Upper lobe of left lung (tissue), 6 donors: ENCODE data around the gene CNOT11. TPM values are rescaled to one million over a fixed set of nuclear protein-coding genes. Genes with fewer than 3 reads are reported as not detected.
"Not testable (repeated sequence)": the region's sequence is repeated elsewhere in the genome, so short reads cannot be mapped to it uniquely, and the experiment has no call there.

Experiments used
- ATAC-seq, 2 donors: fragments of 200-7000 bp; cut with Tn5 transposase; one replicate each; pipeline ENCODE4 v1.9.1; 2022; ENCODE audit warnings: mild to moderate bottlenecking in 2 of 2, moderate library complexity in 2 of 2; ENCODE audit not compliant: low FRiP score in 2 of 2
- DNase-seq, 2 donors: peaks; one replicate each; pipeline ENCODE4 v3.0.0-alpha.2; 2019 to 2020
- H3K27ac ChIP-seq, 4 donors: fragments of 200-600 bp; sonication (generic); one replicate each; pipeline ENCODE4 v1.5.1; 2016 to 2019
- H3K27me3 ChIP-seq, 4 donors: fragments of 200-600 bp; sonication (generic); one replicate each; pipeline ENCODE4 v1.5.1; 2017 to 2019
- H3K36me3 ChIP-seq, 4 donors: fragments of 200-600 bp; sonication (generic); one replicate each; pipeline ENCODE4 v1.5.1; 2016 to 2019
- H3K4me1 ChIP-seq, 4 donors: fragments of 200-600 bp; sonication (generic); one replicate each; pipeline ENCODE4 v1.5.1; 2018 to 2019
- H3K4me3 ChIP-seq, 4 donors: fragments of 200-600 bp; sonication (generic); one replicate each; pipeline ENCODE4 v1.5.1; 2017 to 2019; ENCODE audit warnings: mild to moderate bottlenecking in 2 of 4, moderate library complexity in 1 of 4
- H3K9me3 ChIP-seq, 4 donors: fragments of 200-600 bp; sonication (generic); one replicate each; pipeline ENCODE4 v1.5.1; 2018 to 2019
- EP300 ChIP-seq, 4 donors: sonication (generic); formaldehyde crosslinking; IDR thresholded peaks; one replicate each; pipeline ENCODE4 v1.5.1; 2017; ENCODE audit warnings: antibody characterized with exemption in 4 of 4, control low read depth in 2 of 4
- POLR2A ChIP-seq, 4 donors: fragments of 450-650 bp; IDR thresholded peaks; one replicate each; pipeline ENCODE4 v1.5.1; 2016 to 2017; ENCODE audit warnings: antibody characterized with exemption in 4 of 4, mild to moderate bottlenecking in 2 of 4
- POLR2AphosphoS5 ChIP-seq, 2 donors: sonication (generic); formaldehyde crosslinking; IDR thresholded peaks; one replicate each; pipeline ENCODE4 v1.5.1; 2017; ENCODE audit warnings: antibody characterized with exemption in 2 of 2
- WGBS, 2 donors: methylation state at CpG; one replicate each; pipeline ENCODE4 v1.1.5; 2017 to 2018; 5-methylcytosine and 5-hydroxymethylcytosine counted together
- total RNA-seq, 6 donors: library from RNA; depleted of rRNA in 4 of 6; stranded (reverse); fragments of >200 nt in 4 of 6; gene quantifications; one replicate each; pipeline versions ENCODE4 v1.1.0 to v1.2.1, GENCODE V29; 2016 to 2021
- TF ChIP-seq, protein P1 (sequence below), 6 experiments: fragments of 450-650 bp in 4 of 6; fragments of 200-600 bp in 2 of 6; sonication (generic) in 2 of 6; IDR thresholded peaks; one replicate each; pipeline ENCODE4 v1.5.1; 2016 to 2019; ENCODE audit warnings: antibody characterized with exemption in 6 of 6
- donor health status: DM: no; HTN: no; CAD: no; lungs with moderate emphysema.
- donor health status: DM: no; HTN: yes; CAD: no; lungs with severe emphysema.

Gene CNOT11
- total RNA-seq, 6 donors from 2014 or later, result 15.9 to 49.1 (median 30.4) TPM

DNA sequence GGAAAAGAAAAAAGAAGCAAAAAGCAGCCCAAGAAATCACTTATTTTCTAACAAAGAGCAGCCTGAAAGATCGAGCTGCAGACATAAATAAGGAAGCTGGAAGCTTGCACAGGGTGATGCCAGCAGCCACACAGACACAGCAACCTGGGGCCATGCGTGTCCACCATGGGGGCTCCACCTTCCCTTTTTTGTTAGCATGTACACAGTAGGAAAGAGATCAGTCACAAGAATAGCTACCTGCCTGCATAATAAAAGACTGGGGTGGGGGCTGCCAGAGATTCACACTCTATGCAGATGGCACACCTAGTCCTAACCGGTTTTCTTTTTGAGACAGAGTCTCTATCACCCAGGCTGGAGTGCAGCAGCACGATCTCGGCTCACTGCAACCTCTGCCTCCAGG lies 2.9 kb upstream of the CNOT11 start:
- Histone ChIP-seq H3K4me3 (no peak overlapping the region), H3K4me1 (peaks cover 18 to 26% (median 24%) of the 10 kb centered on the region in 4 donors), H3K36me3 (peaks cover 0 to 5% (median 0%) of the 10 kb centered on the region in 4 donors), H3K27ac (no peak overlapping the region), H3K27me3 (no peaks in the 10 kb centered on the region), H3K9me3 (no peaks in the 10 kb centered on the region)
- 71 to 75% methylated on average over 5 of the region's 5 CpGs for WGBS, 2 donors
- ATAC-seq, result no peak
- TF ChIP-seq POLR2AphosphoS5 (IDR thresholded peaks at IDR 0.05) (no peak), POLR2A (IDR thresholded peaks at IDR 0.05) (no peak), EP300 (IDR thresholded peaks at IDR 0.05) (no peak)
- TF ChIP-seq, protein P1, sequence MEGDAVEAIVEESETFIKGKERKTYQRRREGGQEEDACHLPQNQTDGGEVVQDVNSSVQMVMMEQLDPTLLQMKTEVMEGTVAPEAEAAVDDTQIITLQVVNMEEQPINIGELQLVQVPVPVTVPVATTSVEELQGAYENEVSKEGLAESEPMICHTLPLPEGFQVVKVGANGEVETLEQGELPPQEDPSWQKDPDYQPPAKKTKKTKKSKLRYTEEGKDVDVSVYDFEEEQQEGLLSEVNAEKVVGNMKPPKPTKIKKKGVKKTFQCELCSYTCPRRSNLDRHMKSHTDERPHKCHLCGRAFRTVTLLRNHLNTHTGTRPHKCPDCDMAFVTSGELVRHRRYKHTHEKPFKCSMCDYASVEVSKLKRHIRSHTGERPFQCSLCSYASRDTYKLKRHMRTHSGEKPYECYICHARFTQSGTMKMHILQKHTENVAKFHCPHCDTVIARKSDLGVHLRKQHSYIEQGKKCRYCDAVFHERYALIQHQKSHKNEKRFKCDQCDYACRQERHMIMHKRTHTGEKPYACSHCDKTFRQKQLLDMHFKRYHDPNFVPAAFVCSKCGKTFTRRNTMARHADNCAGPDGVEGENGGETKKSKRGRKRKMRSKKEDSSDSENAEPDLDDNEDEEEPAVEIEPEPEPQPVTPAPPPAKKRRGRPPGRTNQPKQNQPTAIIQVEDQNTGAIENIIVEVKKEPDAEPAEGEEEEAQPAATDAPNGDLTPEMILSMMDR (IDR thresholded peaks at IDR 0.05), result no peak
- DNase-seq, result no peak

GRCh38 chr2:101251246-101251781 lies 1.4 kb upstream of the CNOT11 start:
- peak overlapping the region in 1 of 4 donors; percentile 91 for H3K4me3 ChIP-seq
- not testable (repeated sequence) for H3K27me3 ChIP-seq, DNase-seq, ATAC-seq, H3K36me3 ChIP-seq, H3K9me3 ChIP-seq
- H3K4me1 ChIP-seq, result peaks cover 26 to 38% (median 34%) of the 10 kb centered on the region in 4 donors
- WGBS, 2 donors, result 77 to 91% methylated on average over 10 of the region's 10 CpGs
- H3K27ac ChIP-seq, result peak overlapping the region in 2 of 4 donors; percentile 97

DNA sequence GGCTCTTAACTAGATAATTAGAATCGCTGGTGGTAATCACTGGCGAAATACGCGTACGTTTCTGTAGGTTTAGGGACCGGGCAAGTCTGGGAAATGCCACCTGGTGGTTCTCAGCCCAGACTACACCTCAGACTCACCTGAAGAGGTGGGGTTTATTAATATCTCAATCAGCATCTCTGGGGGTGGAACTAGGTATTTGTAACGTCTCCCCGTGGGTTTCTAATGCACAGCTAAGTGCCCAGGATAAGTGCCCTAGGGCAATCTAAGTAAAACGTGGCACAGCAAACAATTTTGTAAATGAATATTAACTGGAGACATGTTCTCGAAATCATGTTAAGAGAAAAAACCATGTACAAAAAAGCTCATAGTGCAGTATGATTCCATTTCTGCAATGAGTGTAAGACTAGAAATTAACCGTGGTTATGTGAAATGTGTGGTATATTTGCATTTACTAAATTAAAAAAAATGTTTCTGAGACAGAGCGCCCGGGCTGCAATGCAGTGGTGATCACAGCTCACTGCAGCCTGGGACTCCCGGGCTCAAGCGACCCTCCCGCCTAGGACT lies 760 bp upstream of the CNOT11 start:
- no peaks in the 10 kb centered on the region for H3K27me3 ChIP-seq
- peak overlapping the region; percentile 93 to 99 (median 97) for H3K27ac ChIP-seq
- peaks cover 26 to 38% (median 34%) of the 10 kb centered on the region in 4 donors for H3K4me1 ChIP-seq
- peaks cover 0 to 7% (median 0%) of the 10 kb centered on the region in 4 donors for H3K36me3 ChIP-seq
- peak overlapping the region; percentile 40 to 95 (median 84) for H3K4me3 ChIP-seq
- TF ChIP-seq, protein P1 (IDR thresholded peaks at IDR 0.05), result peak in 4 of 6 experiments; percentile 15 to 49 (median 24)
- TF ChIP-seq POLR2A (IDR thresholded peaks at IDR 0.05), result no peak
- 30 to 37% methylated on average over 16 of the region's 16 CpGs for WGBS, 2 donors
- DNase-seq (peak in 1 of 2 donors; percentile 62), ATAC-seq (peak; percentile 69 to 75)
- H3K9me3 ChIP-seq, result no peaks in the 10 kb centered on the region

- Histone ChIP-seq H3K9me3 (no peaks in the 10 kb centered on the region), H3K36me3 (peaks cover 0 to 12% (median 0%) of the 10 kb centered on the region in 4 donors), H3K4me1 (peaks cover 26 to 38% (median 34%) of the 10 kb centered on the region in 4 donors), H3K4me3 (peak overlapping the region; percentile 77 to 95 (median 85)), H3K27ac (peak overlapping the region; percentile 93 to 99 (median 97)), H3K27me3 (no peaks in the 10 kb centered on the region)
- WGBS, 2 donors, result 1% methylated on average over 24 to 33 of the region's 65 CpGs
- TF ChIP-seq EP300 (IDR thresholded peaks at IDR 0.05) (no peak), POLR2A (IDR thresholded peaks at IDR 0.05) (peak in 1 of 4 donors; percentile 45), POLR2AphosphoS5 (IDR thresholded peaks at IDR 0.05) (no peak)
- TF ChIP-seq, protein P1 (IDR thresholded peaks at IDR 0.05), result peak in 1 of 6 experiments; percentile 22
- peak; percentile 79 to 94 for DNase-seq
- ATAC-seq, result peak; percentile 81 to 82
Measured at GRCh38 chr2:101253013-101253702, 472 bp downstream of the CNOT11 start.

DNA sequence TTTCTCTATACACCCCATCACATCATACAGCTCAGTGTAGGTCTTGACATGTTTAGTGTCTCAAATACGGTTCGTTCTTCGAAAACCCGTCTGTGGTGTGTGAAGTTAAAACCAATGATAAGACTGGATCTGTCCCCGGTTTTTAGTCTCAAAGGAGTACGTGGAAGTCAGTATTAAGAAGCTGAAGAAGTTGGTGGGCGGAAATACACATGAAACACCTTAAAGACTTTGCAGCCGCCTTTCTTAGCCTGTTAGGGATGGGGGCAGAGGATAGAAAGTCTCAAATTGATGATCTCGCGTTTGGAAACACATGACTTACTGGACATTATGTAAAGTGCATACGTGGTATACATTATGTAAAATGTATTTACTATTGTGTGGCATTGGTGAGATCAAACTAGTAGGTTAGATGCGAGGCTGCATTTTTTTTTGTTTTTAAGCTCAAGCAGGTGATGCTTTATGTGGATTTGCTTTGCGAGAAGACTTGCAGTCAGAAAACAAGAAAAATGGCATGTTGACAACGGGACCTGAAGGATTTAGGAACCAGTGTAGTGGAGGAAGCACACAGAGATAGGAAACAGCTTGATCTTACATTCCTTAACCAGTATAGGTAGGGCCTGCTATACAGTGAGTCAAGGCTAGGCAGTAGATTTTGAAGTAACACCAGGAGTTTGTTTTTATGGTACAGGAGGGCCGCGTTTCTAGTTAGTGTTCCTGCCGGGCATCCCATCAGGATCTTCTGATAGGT lies 1.2 kb downstream of the CNOT11 start:
- Histone ChIP-seq H3K27me3 (no peaks in the 10 kb centered on the region), H3K4me1 (peaks cover 26 to 38% (median 34%) of the 10 kb centered on the region in 4 donors), H3K4me3 (peak overlapping the region; percentile 77 to 95 (median 85)), H3K9me3 (no peaks in the 10 kb centered on the region), H3K36me3 (peaks cover 0 to 17% (median under 1%) of the 10 kb centered on the region in 4 donors), H3K27ac (peak overlapping the region in 3 of 4 donors; percentile 93 to 99 (median 97))
- ATAC-seq (no peak), DNase-seq (no peak)
- 25 to 28% methylated on average over 17 of the region's 17 CpGs for WGBS, 2 donors
- TF ChIP-seq, protein P1 (IDR thresholded peaks at IDR 0.05), result no peak
- no peak for TF ChIP-seq POLR2A (IDR thresholded peaks at IDR 0.05)
- TF ChIP-seq POLR2AphosphoS5 (IDR thresholded peaks at IDR 0.05), result no peak
- no peak for TF ChIP-seq EP300 (IDR thresholded peaks at IDR 0.05)
